CD14-positive monocyte (primary cell): ENCODE measurements around the gene SPAG9. TPM values are rescaled to one million over a fixed set of nuclear protein-coding genes. Genes with fewer than 3 reads are reported as not detected.

ENCODE experiments used
- DNase-seq, 3 donors: peaks; one replicate each; pipeline ENCODE4 v3.0.0-alpha.2; 2011 to 2022
- H2AFZ ChIP-seq: 2 replicates; pipeline ENCODE4 v1.6.0; 2012; ENCODE audit warnings: mild to moderate bottlenecking, low read depth, low read length, inconsistent platforms; ENCODE audit not compliant: insufficient read depth, poor library complexity, severe bottlenecking
- H3K27ac ChIP-seq, 2 donors: 1 replicate in 1 of 2; 2 replicates in 1 of 2; pipeline ENCODE4 v1.5.1; 2012 to 2013; ENCODE audit warnings: low read length in 2 of 2, control low read depth in 1 of 2, inconsistent platforms in 1 of 2, low read depth in 1 of 2, mild to moderate bottlenecking in 1 of 2
- H3K27me3 ChIP-seq, 2 donors: one replicate each; pipeline versions ENCODE4 v1.6.0 to v1.6.1; 2011 to 2013; ENCODE audit warnings: low read length in 2 of 2; ENCODE audit not compliant: control insufficient read depth in 2 of 2, insufficient read depth in 2 of 2
- H3K36me3 ChIP-seq, 2 donors: replicated peaks in 1 of 2; 1 replicate in 1 of 2; 2 replicates in 1 of 2; pipeline versions ENCODE4 v1.5.1 to v1.6.1; 2012 to 2013; ENCODE audit warnings: low read length in 2 of 2, control low read depth in 1 of 2, inconsistent platforms in 1 of 2, mild to moderate bottlenecking in 1 of 2; ENCODE audit not compliant: insufficient read depth in 2 of 2, control insufficient read depth in 1 of 2
- H3K4me1 ChIP-seq, 2 donors: 1 replicate in 1 of 2; 2 replicates in 1 of 2; pipeline versions ENCODE4 v1.5.1 to v1.6.1; 2012 to 2013; ENCODE audit warnings: low read length in 2 of 2, control low read depth in 1 of 2, inconsistent platforms in 1 of 2, mild to moderate bottlenecking in 1 of 2, moderate library complexity in 1 of 2; ENCODE audit not compliant: insufficient read depth in 2 of 2, control insufficient read depth in 1 of 2
- H3K4me2 ChIP-seq: replicated peaks from 2 replicates; pipeline ENCODE3; 2012; ENCODE audit warnings: low read length, moderate library complexity, mild to moderate bottlenecking; ENCODE audit not compliant: poor library complexity, severe bottlenecking; ENCODE audit errors: extremely low read depth
- H3K4me3 ChIP-seq, 3 experiments: fragments of 200-600 bp in 1 of 3; sonication (generic) in 1 of 3; replicated peaks in 1 of 3; 1 replicate in 2 of 3; 2 replicates in 1 of 3; pipeline ENCODE4 v1.5.1; 2011 to 2013; ENCODE audit warnings: low read length in 3 of 3, mild to moderate bottlenecking in 3 of 3, control low read depth in 2 of 3, low read depth in 2 of 3, inconsistent platforms in 1 of 3, moderate library complexity in 1 of 3
- H3K79me2 ChIP-seq: 2 replicates; pipeline ENCODE4 v1.6.0; 2012; ENCODE audit warnings: mild to moderate bottlenecking, control low read depth, inconsistent platforms, low read length, moderate library complexity; ENCODE audit not compliant: insufficient read depth
- H3K9ac ChIP-seq: 2 replicates; pipeline ENCODE4 v1.6.0; 2017; ENCODE audit warnings: low read length, mild to moderate bottlenecking; ENCODE audit not compliant: insufficient read depth, poor library complexity, severe bottlenecking
- H3K9me3 ChIP-seq, 2 donors: replicated peaks in 1 of 2; 1 replicate in 1 of 2; 2 replicates in 1 of 2; pipeline versions ENCODE4 v1.5.1 to v1.6.1; 2012 to 2013; ENCODE audit warnings: low read length in 2 of 2, control low read depth in 1 of 2; ENCODE audit not compliant: control insufficient read depth in 1 of 2, insufficient read depth in 1 of 2
- H4K20me1 ChIP-seq: 2 replicates; pipeline ENCODE4 v1.6.0; 2012; ENCODE audit warnings: mild to moderate bottlenecking, low read length, control low read depth, moderate library complexity; ENCODE audit not compliant: insufficient read depth
- H3K27ac Mint-ChIP-seq, 7 donors: one replicate each; pipeline ENCODE4 v1.8.0; 2020; ENCODE audit warnings: mild to moderate bottlenecking in 7 of 7, mixed read lengths in 7 of 7, moderate library complexity in 6 of 7, inconsistent platforms in 2 of 7
- H3K27me3 Mint-ChIP-seq, 3 donors: one replicate each; pipeline ENCODE4 v1.8.0; 2021 to 2022; ENCODE audit warnings: low read depth in 3 of 3, mild to moderate bottlenecking in 3 of 3, mixed read lengths in 3 of 3, moderate library complexity in 3 of 3, inconsistent platforms in 1 of 3
- H3K36me3 Mint-ChIP-seq, 2 donors: one replicate each; pipeline ENCODE4 v1.8.0; 2020; ENCODE audit warnings: mixed read lengths in 2 of 2, inconsistent platforms in 1 of 2, mild to moderate bottlenecking in 1 of 2
- H3K4me1 Mint-ChIP-seq: one replicate; pipeline ENCODE4 v1.8.0; 2020; ENCODE audit warnings: mild to moderate bottlenecking, mixed read lengths
- H3K4me3 Mint-ChIP-seq, 2 donors: one replicate each; pipeline ENCODE4 v1.8.0; 2020; ENCODE audit warnings: mild to moderate bottlenecking in 2 of 2, mixed read lengths in 2 of 2, moderate library complexity in 1 of 2
- H3K9me3 Mint-ChIP-seq, 7 donors: one replicate each; pipeline ENCODE4 v1.8.0; 2020 to 2022; ENCODE audit warnings: mixed read lengths in 7 of 7, mild to moderate bottlenecking in 6 of 7, moderate library complexity in 6 of 7, inconsistent platforms in 2 of 7
- WGBS: methylation state at CpG from one replicate; pipeline ENCODE4 v1.1.5; 2013; ENCODE audit warnings: missing lambda C conversion rate; ENCODE audit not compliant: insufficient coverage; 5-methylcytosine and 5-hydroxymethylcytosine counted together
- intact Hi-C, 2 donors: fragments of 100-400 bp; cut with micrococcal nuclease; formaldehyde crosslinking; loops; one replicate each; pipeline versions ENCODE4 v1.15.0 to v1.15.1; 2023
- polyA plus RNA-seq, 3 donors: library from polyadenylated mRNA; depleted of rRNA in 1 of 3; unstranded in 2 of 3; stranded (reverse) in 1 of 3; fragments of 300-500 nt in 2 of 3; fragments of >200 nt in 1 of 3; fragmentation: Illumina TruSeq in 2 of 3; gene quantifications; 1 replicate in 2 of 3; 2 replicates in 1 of 3; pipeline ENCODE4 v1.2.3, GENCODE V29; 2012 to 2021
- TF ChIP-seq, protein P1 (sequence below): fragments of 200-600 bp; IDR thresholded peaks from one replicate; pipeline ENCODE4 v1.8.0; 2022; ENCODE audit warnings: antibody characterized with exemption, mild to moderate bottlenecking

SPAG9 gene
- polyA plus RNA-seq, 3 donors = 4.9 to 33.1 (median 8.5) TPM

DNA sequence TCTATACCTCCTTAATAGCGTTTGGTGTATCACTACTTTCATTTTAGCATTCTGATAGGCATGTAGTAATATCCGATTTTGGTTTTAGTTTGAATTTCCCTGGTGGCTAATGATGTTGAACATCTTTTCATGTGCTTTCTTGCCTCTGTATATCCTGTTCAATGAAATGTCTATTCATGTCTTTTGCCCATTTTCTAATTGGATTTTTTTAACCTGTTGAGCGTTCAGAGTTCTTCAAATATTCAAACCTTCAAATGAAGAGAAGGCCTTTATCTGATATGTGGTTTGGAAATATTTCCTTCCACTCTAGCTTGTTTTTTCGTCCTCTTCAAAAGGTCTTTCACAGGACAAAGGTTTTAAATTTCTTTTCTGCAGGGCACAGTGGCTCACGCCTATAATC, 30.3 kb upstream of the SPAG9 start:
- H3K4me3 ChIP-seq = no peak overlapping the region
- Mint-ChIP-seq H3K9me3 (no peaks in the 10 kb centered on the region), H3K27ac (no peak overlapping the region), H3K4me3 (no peak overlapping the region), H3K27me3 (peaks cover 0 to 4% (median 3%) of the 10 kb centered on the region in 3 donors), H3K36me3 (peaks cover 4 to 5% of the 10 kb centered on the region in 2 donors), H3K4me1 (peaks cover 1% of the 10 kb centered on the region)
- H3K27ac ChIP-seq = no peak overlapping the region
- no peaks in the 10 kb centered on the region for H3K36me3 ChIP-seq
- H3K4me1 ChIP-seq = peaks cover 18 to 19% of the 10 kb centered on the region in 2 donors
- H3K4me2 ChIP-seq = no peak overlapping the region
- DNase-seq = no peak
- intact Hi-C loops = loop anchor here (5.0 to 10.0 kb wide), 3 partner anchors 39 to 286 kb away; partner anchors contain the start of gene TOB1 (in 1 of the 2)
- no peaks in the 10 kb centered on the region for H3K27me3 ChIP-seq
- H4K20me1 ChIP-seq = no peaks in the 10 kb centered on the region
- H3K9me3 ChIP-seq = no peaks in the 10 kb centered on the region
- TF ChIP-seq, protein P1, sequence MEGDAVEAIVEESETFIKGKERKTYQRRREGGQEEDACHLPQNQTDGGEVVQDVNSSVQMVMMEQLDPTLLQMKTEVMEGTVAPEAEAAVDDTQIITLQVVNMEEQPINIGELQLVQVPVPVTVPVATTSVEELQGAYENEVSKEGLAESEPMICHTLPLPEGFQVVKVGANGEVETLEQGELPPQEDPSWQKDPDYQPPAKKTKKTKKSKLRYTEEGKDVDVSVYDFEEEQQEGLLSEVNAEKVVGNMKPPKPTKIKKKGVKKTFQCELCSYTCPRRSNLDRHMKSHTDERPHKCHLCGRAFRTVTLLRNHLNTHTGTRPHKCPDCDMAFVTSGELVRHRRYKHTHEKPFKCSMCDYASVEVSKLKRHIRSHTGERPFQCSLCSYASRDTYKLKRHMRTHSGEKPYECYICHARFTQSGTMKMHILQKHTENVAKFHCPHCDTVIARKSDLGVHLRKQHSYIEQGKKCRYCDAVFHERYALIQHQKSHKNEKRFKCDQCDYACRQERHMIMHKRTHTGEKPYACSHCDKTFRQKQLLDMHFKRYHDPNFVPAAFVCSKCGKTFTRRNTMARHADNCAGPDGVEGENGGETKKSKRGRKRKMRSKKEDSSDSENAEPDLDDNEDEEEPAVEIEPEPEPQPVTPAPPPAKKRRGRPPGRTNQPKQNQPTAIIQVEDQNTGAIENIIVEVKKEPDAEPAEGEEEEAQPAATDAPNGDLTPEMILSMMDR = no peak
- H3K79me2 ChIP-seq = peaks cover 22% of the 10 kb centered on the region
- WGBS = 100% methylated on average over 1 of the region's 5 CpGs
- H3K9ac ChIP-seq = no peak overlapping the region
- no peak overlapping the region for H2AFZ ChIP-seq

DNA sequence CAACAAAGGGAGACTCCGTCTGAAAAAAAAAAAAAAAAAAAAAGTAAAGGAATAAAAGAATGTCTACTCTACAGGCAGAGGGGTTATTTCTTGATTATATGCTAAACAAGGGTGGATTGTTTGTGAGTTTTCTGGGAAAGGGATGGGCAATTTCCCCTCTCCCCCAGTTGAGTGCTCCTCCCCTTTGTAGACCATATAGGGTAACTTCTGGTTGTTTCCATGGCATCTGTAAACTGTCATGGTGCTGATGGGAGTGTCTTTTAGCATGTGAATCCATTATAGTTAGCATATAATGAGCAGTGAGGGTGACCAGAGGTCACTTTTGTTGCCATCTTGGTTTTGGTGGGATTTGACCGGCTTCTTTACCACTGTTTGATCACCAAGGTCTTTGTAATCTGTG, 28.5 kb upstream of the SPAG9 start:
- H3K27ac Mint-ChIP-seq = peak overlapping the region in 1 of 7 donors; percentile 60
- Histone ChIP-seq H3K4me1 (peaks cover 13 to 14% of the 10 kb centered on the region in 2 donors), H3K27me3 (no peaks in the 10 kb centered on the region), H3K36me3 (no peaks in the 10 kb centered on the region), H3K27ac (no peak overlapping the region), H3K79me2 (peaks cover 4% of the 10 kb centered on the region), H3K4me3 (no peak overlapping the region), H4K20me1 (no peaks in the 10 kb centered on the region), H3K9ac (no peak overlapping the region), H3K9me3 (no peaks in the 10 kb centered on the region), H2AFZ (no peak overlapping the region), H3K4me2 (no peak overlapping the region)
- no peaks in the 10 kb centered on the region for H3K36me3 Mint-ChIP-seq
- TF ChIP-seq, protein P1 = no peak
- H3K4me3 Mint-ChIP-seq = no peak overlapping the region
- 92% methylated on average over 2 of the region's 2 CpGs for WGBS
- H3K27me3 Mint-ChIP-seq = peaks cover 0 to 4% (median 3%) of the 10 kb centered on the region in 3 donors
- DNase-seq = no peak
- intact Hi-C loops = no loop called here
- no peaks in the 10 kb centered on the region for H3K9me3 Mint-ChIP-seq
- H3K4me1 Mint-ChIP-seq = peaks cover 1% of the 10 kb centered on the region
